ENCODE measurements around the gene MAPK9. TPM values are rescaled to one million over a fixed set of nuclear protein-coding genes. Genes with fewer than 3 reads are reported as not detected.

The MAPK9 gene
- total RNA-seq, 4 donors from 2014 or later = 18.3 to 27.0 (median 23.9) TPM

DNA sequence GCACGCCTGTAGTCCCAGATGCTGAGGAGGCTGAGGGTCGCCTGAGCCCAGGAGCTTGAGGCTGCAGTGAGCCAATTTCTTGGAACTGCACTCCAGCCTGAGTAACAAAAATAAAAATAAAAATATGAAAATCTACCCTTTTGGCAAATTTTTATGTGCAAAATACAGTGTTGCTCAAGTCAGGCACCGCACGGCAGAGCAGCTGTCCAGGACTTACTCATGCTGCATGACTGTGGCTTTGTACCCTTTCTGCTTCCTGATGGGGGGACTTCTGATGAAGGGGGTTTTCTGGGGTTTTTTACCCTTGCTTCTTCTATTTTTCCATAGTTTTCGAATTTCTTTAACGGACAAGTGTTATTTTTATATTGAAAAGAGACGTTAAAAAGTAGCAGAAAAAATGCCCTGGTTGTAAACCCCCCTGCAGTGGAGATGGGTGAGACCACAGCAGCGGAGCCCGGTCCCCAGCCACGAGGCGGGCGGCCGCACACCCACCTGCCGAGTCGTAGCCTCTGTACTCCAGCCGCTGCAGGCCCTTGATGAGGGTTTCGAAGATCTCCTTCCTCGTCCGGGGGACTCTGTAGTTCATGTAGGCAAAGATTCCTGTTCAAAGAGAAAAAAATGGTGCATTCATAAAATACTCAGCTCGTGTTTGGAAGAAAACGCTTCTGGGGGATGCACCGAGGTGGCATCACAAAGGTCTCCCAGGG, 46.3 kb upstream of the MAPK9 start:
- ATAC-seq = no peak
- Histone ChIP-seq H3K27me3 (no peaks in the 10 kb centered on the region), H3K27ac (no peak overlapping the region), H3K9me3 (no peaks in the 10 kb centered on the region), H3K4me3 (no peak overlapping the region), H3K4me1 (peaks cover 0 to 1% of the 10 kb centered on the region in 2 donors), H3K36me3 (no peaks in the 10 kb centered on the region)
- TF ChIP-seq, protein P1, sequence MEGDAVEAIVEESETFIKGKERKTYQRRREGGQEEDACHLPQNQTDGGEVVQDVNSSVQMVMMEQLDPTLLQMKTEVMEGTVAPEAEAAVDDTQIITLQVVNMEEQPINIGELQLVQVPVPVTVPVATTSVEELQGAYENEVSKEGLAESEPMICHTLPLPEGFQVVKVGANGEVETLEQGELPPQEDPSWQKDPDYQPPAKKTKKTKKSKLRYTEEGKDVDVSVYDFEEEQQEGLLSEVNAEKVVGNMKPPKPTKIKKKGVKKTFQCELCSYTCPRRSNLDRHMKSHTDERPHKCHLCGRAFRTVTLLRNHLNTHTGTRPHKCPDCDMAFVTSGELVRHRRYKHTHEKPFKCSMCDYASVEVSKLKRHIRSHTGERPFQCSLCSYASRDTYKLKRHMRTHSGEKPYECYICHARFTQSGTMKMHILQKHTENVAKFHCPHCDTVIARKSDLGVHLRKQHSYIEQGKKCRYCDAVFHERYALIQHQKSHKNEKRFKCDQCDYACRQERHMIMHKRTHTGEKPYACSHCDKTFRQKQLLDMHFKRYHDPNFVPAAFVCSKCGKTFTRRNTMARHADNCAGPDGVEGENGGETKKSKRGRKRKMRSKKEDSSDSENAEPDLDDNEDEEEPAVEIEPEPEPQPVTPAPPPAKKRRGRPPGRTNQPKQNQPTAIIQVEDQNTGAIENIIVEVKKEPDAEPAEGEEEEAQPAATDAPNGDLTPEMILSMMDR (IDR thresholded peaks at IDR 0.05 in 4 of 5, conservative IDR thresholded peaks at IDR 0.05 in 1 of 5) = no peak
- no peak for TF ChIP-seq POLR2A (IDR thresholded peaks at IDR 0.05)
- intact Hi-C loops (cut with DNase I; ENCODE audit: low total_unique reads) (no loop called here), in situ Hi-C loops (cut with MboI; ENCODE audit: low sequenced_read_pairs in 4 of 4) (no loop called here)
- no peak for DNase-seq

DNA sequence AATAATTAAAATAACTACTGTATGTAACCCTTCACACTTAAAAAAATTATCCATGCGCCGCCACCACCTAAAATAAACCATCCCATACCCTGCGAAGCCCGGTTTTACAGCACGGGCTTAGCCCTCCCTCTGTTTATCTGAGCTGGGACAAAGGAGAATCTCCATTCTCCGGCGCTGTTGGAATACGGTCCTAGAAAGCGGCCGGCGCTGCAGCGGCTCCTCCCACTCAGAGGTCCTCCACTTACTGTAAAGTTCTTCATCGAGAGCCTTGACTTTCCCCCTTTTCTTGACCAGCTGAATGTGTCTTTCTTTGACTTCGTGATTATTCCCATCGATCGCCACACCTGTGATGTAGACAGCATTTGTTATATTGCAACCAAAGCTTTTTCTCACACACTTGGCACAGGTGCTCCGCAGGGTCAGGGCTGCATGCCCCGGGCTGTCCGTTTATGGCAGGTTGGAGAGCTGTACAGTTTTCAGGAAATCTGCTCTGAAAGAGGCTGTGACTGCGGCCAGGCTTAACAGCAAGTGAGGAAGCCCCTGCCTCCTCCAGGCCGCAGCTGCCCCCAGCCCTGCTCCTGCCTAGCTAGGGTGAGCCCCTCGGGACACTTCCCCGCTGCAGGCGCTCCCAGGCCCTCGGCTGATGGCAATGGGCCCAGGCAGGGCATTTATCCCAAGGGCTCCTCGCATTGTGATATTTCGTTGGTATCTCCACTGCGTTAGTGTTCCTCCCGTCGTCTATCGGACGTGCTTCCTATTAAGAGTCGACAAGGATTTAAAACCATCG, 44.5 kb upstream of the MAPK9 start:
- no peak overlapping the region for H3K27ac ChIP-seq
- no peaks in the 10 kb centered on the region for H3K36me3 ChIP-seq
- H3K27me3 ChIP-seq = no peaks in the 10 kb centered on the region
- no peak for DNase-seq
- ATAC-seq = no peak
- intact Hi-C loops (cut with DNase I; ENCODE audit: low total_unique reads) (no loop called here), in situ Hi-C loops (cut with MboI; ENCODE audit: low sequenced_read_pairs in 4 of 4) (no loop called here)
- no peak for TF ChIP-seq POLR2A (IDR thresholded peaks at IDR 0.05)
- TF ChIP-seq, protein P1 (IDR thresholded peaks at IDR 0.05 in 4 of 5, conservative IDR thresholded peaks at IDR 0.05 in 1 of 5) = no peak
- H3K4me3 ChIP-seq = no peak overlapping the region
- no peaks in the 10 kb centered on the region for H3K9me3 ChIP-seq
- no peaks in the 10 kb centered on the region for H3K4me1 ChIP-seq

GRCh38 chr5:180335614-180336233, 43.8 kb upstream of the MAPK9 start:
- Histone ChIP-seq H3K27ac (no peak overlapping the region), H3K4me3 (no peak overlapping the region), H3K9me3 (no peaks in the 10 kb centered on the region), H3K27me3 (no peaks in the 10 kb centered on the region), H3K4me1 (no peaks in the 10 kb centered on the region), H3K36me3 (no peaks in the 10 kb centered on the region)
- no peak for TF ChIP-seq POLR2A (IDR thresholded peaks at IDR 0.05)
- TF ChIP-seq, protein P1 (IDR thresholded peaks at IDR 0.05 in 4 of 5, conservative IDR thresholded peaks at IDR 0.05 in 1 of 5) = no peak
- intact Hi-C loops (cut with DNase I; ENCODE audit: low total_unique reads) (no loop called here), in situ Hi-C loops (cut with MboI; ENCODE audit: low sequenced_read_pairs in 4 of 4) (no loop called here)
- ATAC-seq (no peak), DNase-seq (no peak)

DNA sequence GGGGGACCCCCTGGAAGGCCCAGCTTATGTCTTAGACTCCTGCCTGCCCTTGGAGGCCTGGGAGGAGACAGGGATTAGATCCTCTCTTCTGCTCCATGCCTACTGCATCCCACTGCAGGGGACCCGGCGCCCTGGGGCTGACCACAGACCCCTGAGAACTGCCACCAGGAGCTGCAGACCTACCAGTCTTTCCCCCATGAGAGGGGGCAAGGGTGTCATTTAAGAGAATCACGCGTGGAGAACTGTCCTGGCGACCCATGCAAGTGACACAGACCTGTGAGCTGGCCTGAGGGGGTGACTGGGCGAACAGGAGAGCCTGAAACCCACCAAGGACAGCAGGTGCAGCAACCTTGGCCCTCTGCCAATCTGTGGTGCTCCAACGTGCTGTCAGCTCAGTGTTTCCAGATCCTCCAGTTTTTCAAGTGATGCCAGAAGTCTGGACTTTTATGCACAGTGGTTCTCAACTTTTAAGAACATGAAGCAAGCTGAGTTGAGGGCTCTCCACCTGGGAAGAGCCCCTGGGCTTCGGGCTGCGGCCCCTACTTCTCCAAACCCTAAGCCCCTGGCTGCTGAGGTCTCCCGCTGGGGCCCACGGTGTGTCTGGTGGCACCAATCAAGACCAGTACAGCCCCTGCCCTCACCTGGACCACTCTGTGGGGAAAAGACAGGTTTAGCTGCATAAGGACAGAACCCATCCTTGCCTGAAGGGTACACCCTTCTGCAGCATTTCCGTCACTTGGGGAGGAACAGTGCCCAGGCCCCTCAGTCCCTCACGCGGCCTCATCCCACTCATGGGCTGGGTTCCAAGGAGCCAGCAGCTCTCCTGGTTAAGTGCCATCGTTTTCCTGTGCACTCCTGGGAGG, 43.1 kb upstream of the MAPK9 start:
- TF ChIP-seq, protein P1 (IDR thresholded peaks at IDR 0.05 in 4 of 5, conservative IDR thresholded peaks at IDR 0.05 in 1 of 5) = no peak
- no peak for TF ChIP-seq POLR2A (IDR thresholded peaks at IDR 0.05)
- Histone ChIP-seq H3K27me3 (no peaks in the 10 kb centered on the region), H3K36me3 (no peaks in the 10 kb centered on the region), H3K4me3 (no peak overlapping the region), H3K4me1 (no peaks in the 10 kb centered on the region), H3K27ac (no peak overlapping the region), H3K9me3 (no peaks in the 10 kb centered on the region)
- intact Hi-C loops (cut with DNase I; ENCODE audit: low total_unique reads) = no loop called here
- in situ Hi-C loops (cut with MboI; ENCODE audit: low sequenced_read_pairs in 4 of 4) = no loop called here
- ATAC-seq (no peak), DNase-seq (no peak)

Measured in gastrocnemius medialis (tissue), 4 donors.